GM21423 (cell line): ENCODE measurements around the gene TMEM163.

Source experiments
- ATAC-seq: cut with Tn5 transposase; IDR thresholded peaks from one replicate; pipeline ENCODE4 v1.9.1; 2021; ENCODE audit warnings: mild to moderate bottlenecking, moderate library complexity; ENCODE audit not compliant: unreplicated experiment

The TMEM163 gene

DNA sequence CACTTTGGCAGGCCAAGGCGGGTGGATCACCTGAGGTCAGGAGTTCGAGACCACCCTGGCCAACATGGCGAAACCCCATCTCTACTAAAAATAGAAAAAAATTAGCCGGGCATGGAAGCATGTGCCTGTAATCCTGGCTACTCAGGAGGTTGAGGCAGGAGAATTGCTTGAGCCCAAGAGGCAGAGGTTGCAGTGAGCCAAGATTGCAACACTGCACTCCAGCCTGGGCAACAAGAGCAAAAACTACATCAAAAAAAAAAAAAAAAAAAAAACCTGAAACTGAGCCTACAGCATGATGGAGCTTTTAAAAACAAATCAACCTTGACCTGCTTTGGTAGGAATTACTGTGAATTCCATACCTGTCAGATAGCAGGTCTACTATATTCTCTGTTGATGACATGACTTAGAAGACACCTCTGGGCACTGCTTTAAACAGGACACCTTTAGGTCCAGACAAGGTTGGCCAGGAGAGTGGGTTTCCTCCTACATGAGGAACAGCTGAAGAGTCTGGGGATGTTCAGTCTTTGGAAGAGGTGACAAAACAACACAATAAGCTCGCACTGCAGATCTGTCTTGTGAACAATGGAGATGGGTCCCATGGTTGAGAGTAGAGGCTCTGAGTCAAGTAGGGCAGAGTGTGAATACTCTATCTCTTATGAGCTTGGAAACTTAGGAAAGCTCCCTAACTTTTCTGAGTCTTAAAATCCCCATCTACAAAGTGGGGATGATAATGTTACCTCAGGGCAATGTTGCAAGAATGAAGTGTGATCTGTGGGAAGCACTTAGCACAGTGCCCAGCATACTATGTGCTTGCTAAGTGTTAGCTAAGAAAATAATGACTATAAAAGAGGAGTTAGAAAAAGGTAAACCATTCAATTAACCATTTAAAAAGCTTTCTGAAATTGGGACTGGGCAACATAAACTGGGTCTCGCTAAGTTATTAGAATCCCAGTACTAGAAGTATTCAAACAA lies 25.2 kb downstream of the TMEM163 start:
- no peak for ATAC-seq

GRCh38 chr2:134692499-134692898 lies 26.3 kb downstream of the TMEM163 start:
- no peak for ATAC-seq

GRCh38 chr2:134690629-134691215 lies 28.1 kb downstream of the TMEM163 start:
- no peak for ATAC-seq

DNA sequence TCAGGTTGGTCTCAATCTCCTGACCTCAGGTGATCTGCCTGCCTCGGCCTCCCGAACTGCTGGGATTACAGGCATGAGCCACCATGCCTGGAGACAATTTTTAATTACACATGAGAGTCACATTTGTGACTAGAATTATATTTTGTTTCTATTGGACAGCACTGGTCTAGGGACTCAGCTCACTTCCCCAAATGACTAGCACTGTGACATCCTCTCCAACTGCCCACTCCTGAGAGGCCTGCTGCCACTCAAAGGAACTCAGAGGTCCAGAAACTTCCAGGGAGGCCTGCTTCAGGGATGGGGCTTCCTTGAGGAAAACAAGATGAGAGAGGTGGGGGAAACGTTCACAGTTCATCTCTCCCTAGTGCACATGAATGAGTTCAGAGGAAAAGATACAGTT lies 29.5 kb downstream of the TMEM163 start:
- no peak for ATAC-seq

DNA sequence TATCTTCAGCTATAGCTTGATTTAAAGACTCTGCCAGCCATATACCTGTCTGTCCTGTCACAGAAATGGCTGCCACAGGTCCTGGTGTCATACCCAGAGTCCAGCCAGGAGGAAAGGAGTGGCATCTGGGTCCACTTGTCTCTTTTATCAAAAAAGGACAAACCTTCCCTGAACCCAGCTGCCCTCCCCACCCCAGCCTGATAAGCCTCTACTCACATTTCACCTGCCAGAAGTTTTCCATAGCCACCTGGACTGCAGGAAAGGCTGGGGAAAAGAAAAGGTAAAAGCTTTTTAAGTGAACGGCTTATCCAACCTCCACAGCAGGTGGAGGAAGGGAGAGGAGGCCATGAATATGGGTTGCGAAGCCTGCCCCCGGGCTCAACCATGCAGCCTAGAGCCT lies 32.8 kb downstream of the TMEM163 start:
- ATAC-seq, result no peak

DNA sequence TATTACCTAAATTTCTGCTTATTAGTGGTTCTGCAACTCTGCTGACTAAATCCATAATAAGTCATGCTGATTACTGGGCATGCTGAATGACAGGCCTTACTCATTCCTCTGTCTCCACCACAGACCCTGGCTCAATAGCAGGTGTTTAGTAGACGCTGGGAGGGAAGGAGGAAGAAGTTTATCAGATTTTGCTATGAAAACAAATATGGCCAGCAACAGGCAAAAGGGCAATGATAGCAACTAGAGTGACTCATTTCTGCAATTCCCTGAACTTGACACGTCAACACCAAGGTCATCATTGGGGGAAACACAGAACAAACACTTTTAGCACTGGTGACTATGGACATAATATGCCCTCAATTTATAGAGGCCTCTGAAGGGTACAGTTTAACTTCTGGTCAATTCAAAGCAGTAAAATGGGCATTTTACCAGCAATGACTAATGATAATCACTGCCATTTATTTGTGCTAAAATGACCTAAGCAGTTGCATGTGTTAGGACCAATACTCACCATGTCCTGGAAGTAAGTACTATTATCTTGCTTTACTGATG lies 35.2 kb downstream of the TMEM163 start:
- peak; percentile 56 for ATAC-seq

DNA sequence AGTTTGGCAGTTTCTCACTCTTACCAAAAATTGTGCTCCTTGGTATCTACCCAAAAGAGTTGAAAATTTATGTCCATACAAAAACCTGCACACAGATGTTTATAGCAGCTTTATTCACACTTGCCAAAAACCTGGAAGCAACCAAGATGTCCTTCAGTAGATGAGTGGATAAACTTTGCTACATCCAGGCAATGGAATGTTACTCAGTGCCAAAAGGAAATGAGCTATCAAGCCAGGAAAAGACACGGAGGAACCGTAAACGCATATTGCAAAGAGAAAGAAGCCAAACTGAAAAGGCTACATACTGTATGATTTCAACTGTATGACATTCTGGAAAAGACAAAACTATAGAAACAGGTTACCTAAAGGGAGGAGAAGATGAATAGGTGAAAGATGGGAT lies 36.1 kb downstream of the TMEM163 start:
- ATAC-seq, result no peak

GRCh38 chr2:134681201-134681600 lies 37.6 kb downstream of the TMEM163 start:
- ATAC-seq, result no peak

- ATAC-seq, result no peak
Observed at GRCh38 chr2:134679745-134680144, 39.1 kb downstream of the TMEM163 start.

DNA sequence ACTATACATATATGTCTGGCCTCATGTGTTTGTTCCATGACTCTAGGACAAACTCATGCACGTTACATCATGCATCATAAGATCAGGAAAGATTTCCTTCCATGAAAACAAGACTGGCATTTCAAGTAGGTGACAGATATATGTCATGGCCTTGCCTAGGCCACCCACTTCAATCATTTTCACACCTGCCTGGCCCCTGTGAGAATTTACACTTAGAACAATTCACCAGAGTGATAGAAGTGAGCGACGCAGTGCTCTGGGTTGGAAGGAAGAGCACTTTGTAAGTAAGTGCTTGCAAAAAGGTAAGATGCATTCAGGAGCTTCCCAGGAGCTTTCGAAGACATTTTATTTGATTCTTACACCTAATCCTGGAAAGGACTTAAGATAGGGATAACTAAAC lies 39.5 kb downstream of the TMEM163 start:
- no peak for ATAC-seq

DNA sequence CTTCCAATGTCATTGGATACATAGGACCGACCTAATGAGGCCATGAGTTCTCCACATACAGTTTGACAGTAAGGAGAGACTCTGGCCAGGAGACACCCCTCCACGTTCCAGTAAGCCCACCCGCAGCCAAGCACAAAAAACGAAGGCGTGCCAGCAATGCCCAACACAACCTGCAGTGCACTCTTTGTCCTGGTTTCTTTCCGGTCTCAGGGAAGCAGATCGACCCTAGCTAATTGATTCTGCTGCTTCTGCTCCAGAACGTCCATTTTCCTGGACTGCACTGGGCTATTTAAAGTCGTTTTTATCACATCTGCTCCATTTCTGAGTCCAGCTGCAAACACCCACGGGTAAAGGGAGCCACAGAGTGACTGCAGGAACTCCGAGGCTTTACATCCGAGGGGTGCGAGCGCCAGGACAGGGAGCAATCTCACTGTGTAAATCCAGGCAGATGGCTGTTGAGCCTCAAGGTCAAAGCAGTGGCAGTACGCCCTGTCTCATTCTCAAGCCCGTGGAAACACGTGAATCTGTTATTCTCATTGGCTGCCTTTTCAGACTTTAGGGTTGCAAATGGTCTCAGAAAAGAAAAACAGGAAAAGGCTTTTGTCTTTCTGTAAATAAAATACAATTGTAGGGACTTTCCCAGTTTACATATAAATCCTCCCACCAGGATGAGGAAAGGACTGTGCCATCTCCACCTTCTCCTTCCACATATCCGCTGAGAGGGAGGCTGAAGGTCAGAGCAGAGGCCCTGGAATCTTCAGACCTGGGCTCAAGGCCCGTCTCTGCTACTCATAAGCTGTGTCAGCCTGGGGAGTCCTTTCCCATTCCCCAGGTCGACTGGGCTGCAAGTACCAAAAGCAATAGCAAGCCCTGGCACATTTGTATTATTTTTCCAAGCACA lies 40.7 kb downstream of the TMEM163 start:
- ATAC-seq, result no peak

GRCh38 chr2:134676960-134677359 lies 41.8 kb downstream of the TMEM163 start:
- ATAC-seq, result no peak

GRCh38 chr2:134675314-134675713 lies 43.5 kb downstream of the TMEM163 start:
- no peak for ATAC-seq

DNA sequence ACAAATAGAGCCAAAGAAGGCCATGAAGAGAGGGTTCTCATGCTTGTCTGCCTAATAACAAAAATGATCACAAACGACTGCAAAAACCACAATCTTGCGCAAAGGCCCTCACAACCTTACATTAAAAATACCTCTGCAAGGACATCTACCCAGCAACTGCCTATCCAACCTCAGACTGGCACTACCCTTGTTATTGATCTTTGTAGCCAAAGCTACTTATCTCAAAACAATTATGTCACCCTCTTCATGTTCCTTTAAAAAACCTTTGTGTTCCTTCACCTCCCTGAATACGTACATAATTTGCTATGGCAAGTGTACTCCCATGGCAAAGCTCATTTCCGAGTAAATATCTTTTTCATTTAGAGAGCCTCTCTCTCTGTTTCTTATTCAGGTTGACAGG lies 44.1 kb downstream of the TMEM163 start:
- no peak for ATAC-seq

- no peak for ATAC-seq
Observed at GRCh38 chr2:134671513-134671912, 47.3 kb downstream of the TMEM163 start.

GRCh38 chr2:134670955-134671354 lies 47.8 kb downstream of the TMEM163 start:
- ATAC-seq, result no peak

- no peak for ATAC-seq
Observed at GRCh38 chr2:134669731-134670669, 48.8 kb downstream of the TMEM163 start.

DNA sequence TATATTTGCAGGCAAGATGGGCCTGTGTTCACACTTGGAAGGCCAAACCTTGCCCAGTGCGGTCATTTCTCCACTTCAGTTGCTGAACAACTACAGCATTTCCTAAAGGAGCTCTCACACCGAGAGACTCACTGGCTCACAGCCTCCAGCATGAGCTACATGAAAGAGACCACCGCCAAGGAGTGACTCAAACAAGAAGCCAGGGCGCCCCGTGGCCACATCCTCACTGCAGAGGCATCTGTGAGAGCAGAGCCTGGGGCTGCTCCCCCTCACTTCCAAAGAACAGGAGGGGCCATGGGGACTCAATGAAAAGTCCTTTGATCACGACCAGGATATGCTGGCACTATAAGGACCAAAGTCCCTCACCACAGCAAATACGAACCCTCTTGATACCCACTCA lies 50.0 kb downstream of the TMEM163 start:
- ATAC-seq, result no peak

- no peak for ATAC-seq
Observed at GRCh38 chr2:134667541-134667940, 51.3 kb downstream of the TMEM163 start.

DNA sequence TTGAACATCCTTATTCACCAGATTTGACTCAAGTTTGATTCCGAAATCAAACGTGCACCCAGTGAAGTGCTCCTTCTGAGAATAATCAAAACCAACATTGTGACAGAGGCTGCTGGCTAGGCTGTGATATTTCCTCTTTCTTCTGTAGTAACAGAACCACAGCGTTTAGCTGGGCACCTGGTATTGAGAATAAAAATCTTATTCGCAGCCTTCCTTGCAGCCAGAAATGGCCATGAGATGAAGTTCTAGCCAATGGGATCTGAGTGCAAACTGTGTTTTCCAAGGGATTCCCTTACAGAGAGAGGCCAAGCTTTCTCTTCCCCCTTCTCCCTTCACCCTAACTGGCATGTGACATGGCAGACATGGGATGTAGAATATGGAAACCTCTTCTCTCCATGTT lies 51.7 kb downstream of the TMEM163 start:
- ATAC-seq, result no peak
